ENCODE data around the gene SETD4.

SETD4 gene

DNA sequence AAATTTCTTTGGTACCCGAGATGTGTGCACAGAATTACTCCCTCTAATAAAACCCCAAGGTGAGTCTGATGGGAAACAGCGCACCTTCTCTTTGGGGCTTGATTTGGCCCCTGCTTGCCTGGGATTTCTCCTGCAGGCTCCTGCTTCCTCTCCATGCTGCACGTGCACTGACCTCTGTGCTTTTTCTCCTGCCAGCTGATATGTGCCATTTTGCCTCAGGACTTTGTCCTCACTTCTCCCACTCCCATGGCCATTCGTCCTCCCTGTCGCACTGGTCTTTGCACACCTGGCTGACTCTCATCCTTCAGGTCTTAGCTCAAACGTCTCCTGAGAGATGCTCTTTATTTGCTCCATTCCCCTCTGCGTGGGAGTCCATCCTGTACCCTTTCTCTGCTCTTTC is 10.7 kb upstream of the SETD4 start:
- Histone ChIP-seq H3K27ac (no peak overlapping the region), H3K36me3 (no peaks in the 10 kb centered on the region; the same call in 1 of the 2 replicates), H3K4me3 (ENCODE audit: low read depth, low read length) (no peak overlapping the region), H3K9me3 (ENCODE audit: severe bottlenecking) (peaks cover 15% of the 10 kb centered on the region), H3K27me3 (ENCODE audit: insufficient read depth, low read depth, severe bottlenecking) (no peaks in the 10 kb centered on the region)
- no peak for DNase-seq
- no peak for TF ChIP-seq CTCF (IDR thresholded peaks at IDR 0.05; ENCODE audit: low read depth, low read length)

- H3K36me3 ChIP-seq: no peaks in the 10 kb centered on the region; the same call in 1 of the 2 replicates
- H3K4me3 ChIP-seq (ENCODE audit: low read depth, low read length): peak within 1 kb of the TSS; percentile 45
- H3K27ac ChIP-seq: peak within 1 kb of the TSS; percentile 55
Measured at GRCh38 chr21:36069713-36070583, 9.6 kb upstream of the SETD4 start, which contains the start of gene CBR1. Gene CBR1 (plus strand): TSS chr21:36070024. CDS start chr21:36070116, 92 bp downstream.

DNA sequence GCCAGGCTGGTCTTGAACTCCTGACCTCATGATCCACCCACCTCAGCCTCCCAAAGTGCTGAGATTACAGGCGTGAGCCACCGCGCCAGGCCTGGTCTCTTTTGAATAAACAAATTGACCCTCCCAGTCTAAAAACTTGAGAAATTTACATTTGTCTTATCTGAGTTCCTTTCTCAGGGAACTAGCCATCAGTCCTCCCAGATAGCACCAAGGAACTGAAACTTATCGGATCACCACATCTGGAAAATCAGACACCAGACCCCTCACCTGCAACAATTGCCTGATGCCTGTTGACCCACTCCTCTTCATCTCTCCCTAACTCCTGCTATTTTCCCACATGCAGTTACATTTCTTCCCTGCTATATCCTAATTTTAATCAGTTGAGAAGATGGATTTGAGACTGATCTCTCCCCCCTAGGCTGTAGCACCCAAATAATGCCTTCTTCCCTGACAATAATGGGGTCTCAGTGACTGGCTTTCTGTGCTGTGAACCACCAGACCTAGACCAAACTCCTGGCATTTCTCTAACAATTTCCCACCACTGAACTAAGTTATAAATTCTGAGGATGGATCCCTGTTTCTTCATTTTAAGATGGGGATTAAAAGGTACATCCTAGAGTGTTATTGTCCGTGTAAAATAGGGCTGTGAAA is 8.5 kb upstream of the SETD4 start:
- DNase-seq: no peak
- no peak for TF ChIP-seq CTCF (IDR thresholded peaks at IDR 0.05; ENCODE audit: low read depth, low read length)
- no peaks in the 10 kb centered on the region for H3K27me3 ChIP-seq (ENCODE audit: insufficient read depth, low read depth, severe bottlenecking)
- no peaks in the 10 kb centered on the region; the same call in 1 of the 2 replicates for H3K36me3 ChIP-seq
- peaks cover 15% of the 10 kb centered on the region for H3K9me3 ChIP-seq (ENCODE audit: severe bottlenecking)
- no peak overlapping the region for H3K4me3 ChIP-seq (ENCODE audit: low read depth, low read length)
- no peak overlapping the region for H3K27ac ChIP-seq

More at GRCh38 chr21:36069713-36070583, 9.6 kb upstream of the SETD4 start, which contains the start of gene CBR1:
- DNase-seq: peak; percentile 81
- H3K9me3 ChIP-seq (ENCODE audit: severe bottlenecking): peaks cover 15% of the 10 kb centered on the region
- no peak for TF ChIP-seq CTCF (IDR thresholded peaks at IDR 0.05; ENCODE audit: low read depth, low read length)
- no peaks in the 10 kb centered on the region for H3K27me3 ChIP-seq (ENCODE audit: insufficient read depth, low read depth, severe bottlenecking)

DNA sequence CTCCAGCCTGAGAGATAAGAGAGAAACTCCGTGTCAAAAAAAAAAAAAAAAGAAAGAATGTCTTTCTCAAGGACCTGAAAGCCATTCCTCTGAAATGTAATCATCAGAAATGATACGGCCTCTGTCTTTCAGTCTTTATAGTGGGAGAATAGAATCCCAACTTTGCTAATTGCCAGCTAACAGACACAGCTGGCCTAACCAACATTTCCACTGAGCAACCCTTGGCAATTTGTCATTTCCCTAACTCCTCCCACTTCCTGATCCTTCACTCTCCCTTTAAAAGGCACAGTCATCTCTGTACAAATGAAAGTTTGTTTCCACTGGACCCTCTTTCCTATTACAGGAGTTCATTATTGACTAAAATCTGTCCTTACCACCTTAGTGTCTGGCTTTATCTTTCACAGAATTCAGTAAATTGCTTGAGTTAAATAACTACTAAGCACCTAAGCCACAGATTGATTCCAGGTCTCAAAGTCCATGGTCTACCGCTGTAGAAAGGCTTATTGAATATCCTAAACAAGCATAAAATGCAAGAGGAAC is 5.2 kb upstream of the SETD4 start:
- TF ChIP-seq CTCF (IDR thresholded peaks at IDR 0.05; ENCODE audit: low read depth, low read length): no peak
- no peaks in the 10 kb centered on the region for H3K27me3 ChIP-seq (ENCODE audit: insufficient read depth, low read depth, severe bottlenecking)
- H3K4me3 ChIP-seq (ENCODE audit: low read depth, low read length): no peak overlapping the region
- DNase-seq: no peak
- H3K9me3 ChIP-seq (ENCODE audit: severe bottlenecking): peaks cover 15% of the 10 kb centered on the region
- no peaks in the 10 kb centered on the region for H3K36me3 ChIP-seq
- H3K27ac ChIP-seq: no peak overlapping the region

DNA sequence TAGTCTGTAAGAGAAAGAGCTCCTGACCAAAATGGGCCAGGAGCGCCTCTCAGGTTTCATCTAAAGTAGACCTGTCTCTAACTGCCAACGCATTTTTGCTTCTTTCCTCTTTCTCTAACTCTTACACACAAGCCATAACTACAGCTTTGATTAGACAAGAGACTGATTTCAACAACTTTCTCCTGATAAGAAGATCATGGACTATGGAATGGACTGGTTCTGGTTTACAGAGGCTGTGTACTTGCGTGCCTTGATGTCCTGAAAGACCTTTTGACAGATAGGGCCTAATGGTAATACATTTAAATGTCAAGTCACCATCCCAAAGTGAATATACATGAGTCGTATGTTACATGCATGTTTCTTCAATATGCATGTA is 3.7 kb upstream of the SETD4 start:
- H3K27ac ChIP-seq: no peak overlapping the region
- H3K36me3 ChIP-seq: no peaks in the 10 kb centered on the region
- no peaks in the 10 kb centered on the region for H3K27me3 ChIP-seq (ENCODE audit: insufficient read depth, low read depth, severe bottlenecking)
- DNase-seq: no peak
- H3K9me3 ChIP-seq (ENCODE audit: severe bottlenecking): peaks cover 5% of the 10 kb centered on the region
- no peak for TF ChIP-seq CTCF (IDR thresholded peaks at IDR 0.05; ENCODE audit: low read depth, low read length)
- H3K4me3 ChIP-seq (ENCODE audit: low read depth, low read length): no peak overlapping the region
